Measurements from ENCODE around the gene SFXN2.
A peak's percentile ranks its signal among the peaks of the same experiment; 100 is the strongest.
"Not testable (repeated sequence)": the region's sequence is repeated elsewhere in the genome, so short reads cannot be mapped to it uniquely, and the experiment has no call there.

Gene SFXN2

DNA sequence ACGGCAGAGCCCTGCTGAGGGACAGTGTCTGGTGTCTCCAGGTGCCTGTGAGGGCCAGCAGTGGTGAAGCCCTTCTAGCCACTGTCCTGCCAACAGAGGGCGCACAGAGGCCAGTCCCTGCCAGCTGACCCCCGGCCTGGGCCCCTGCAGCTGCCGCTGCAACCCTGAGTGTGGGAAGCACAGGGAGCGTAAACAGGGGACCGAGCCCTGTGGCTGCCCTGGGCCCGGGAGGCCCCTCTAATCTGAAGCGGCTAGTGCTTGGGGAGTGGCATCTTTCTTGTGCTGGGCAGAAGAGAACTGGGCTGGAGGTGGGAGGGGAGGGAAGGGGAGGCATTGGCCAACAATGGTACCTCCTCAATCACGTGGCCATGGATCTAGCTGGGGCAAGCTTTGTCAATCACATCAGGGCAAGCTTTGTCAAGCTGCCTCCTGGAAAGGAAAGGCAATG is 35.6 kb upstream of the SFXN2 start:
- H3K27ac ChIP-seq, result no peak overlapping the region
- no peak for DNase-seq (ENCODE audit: low read depth, low spot score)

DNA sequence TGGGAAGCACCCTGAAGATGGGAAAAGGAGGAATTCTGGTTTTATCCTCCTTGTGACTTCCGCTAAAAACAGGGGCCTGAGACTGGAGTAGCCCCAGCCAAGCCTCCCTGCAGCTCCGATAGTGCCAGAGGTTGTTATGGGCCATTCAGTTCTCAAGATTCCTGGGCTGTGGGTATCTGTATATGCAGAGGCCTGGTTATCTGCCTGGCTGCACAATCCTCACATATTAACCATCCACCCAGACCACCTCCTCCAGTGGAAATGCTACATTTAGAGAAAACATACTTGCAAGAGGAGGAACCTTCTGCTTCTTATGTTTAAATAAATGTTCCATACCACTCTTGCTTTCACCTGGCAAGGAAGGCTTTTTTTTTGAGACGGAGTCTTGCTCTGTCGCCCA is 34.8 kb upstream of the SFXN2 start:
- H3K27ac ChIP-seq, result no peak overlapping the region
- no peak for DNase-seq (ENCODE audit: low read depth, low spot score)

DNA sequence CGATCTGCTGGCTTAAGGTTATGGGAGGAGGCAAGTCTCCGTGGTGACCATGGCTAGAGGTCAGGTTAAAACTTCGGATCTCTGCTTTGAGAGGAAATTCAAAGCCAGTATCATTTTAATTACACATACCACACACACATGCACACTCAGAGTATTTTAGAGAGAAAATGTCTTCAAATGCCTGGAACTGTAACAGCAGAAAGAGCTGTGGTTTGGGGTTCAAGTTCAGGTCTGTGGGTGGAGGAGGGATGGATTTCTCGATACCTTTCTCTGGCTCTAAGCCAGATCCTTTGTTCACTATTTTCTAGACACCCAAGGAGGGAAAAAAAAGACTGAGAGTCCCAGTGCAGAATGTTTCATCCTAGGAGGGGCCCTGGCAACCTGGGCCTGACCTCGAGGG is 32.7 kb upstream of the SFXN2 start:
- no peak for DNase-seq (ENCODE audit: low read depth, low spot score)
- no peak overlapping the region for H3K27ac ChIP-seq

DNA sequence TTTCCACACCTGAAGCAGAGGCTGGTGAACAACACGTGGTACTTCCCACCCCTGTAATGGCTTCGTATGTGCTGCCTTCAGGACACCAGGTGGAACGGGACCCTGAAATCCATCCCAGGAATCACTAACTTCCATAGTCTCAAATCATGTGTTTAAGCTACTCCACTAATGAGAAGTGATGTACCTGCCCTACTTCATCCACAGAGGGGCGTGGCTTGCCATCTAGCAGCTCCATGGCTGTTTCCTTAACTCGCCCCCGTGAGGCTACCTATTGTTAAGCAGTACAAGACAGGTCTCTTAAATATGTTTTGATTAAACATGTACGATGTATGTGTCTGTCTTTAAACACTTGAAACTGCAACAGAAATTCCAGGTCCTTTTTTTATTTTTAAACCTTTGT is 32.0 kb upstream of the SFXN2 start:
- no peak overlapping the region for H3K27ac ChIP-seq
- no peak for DNase-seq (ENCODE audit: low read depth, low spot score)

GRCh38 chr10:102682981-102683380 is 31.5 kb upstream of the SFXN2 start:
- no peak overlapping the region for H3K27ac ChIP-seq
- DNase-seq (ENCODE audit: low read depth, low spot score), result no peak

- no peak overlapping the region for H3K27ac ChIP-seq
- DNase-seq (ENCODE audit: low read depth, low spot score), result no peak
These were observed 30.7 kb upstream of the SFXN2 start for GRCh38 chr10:102683736-102684135.

DNA sequence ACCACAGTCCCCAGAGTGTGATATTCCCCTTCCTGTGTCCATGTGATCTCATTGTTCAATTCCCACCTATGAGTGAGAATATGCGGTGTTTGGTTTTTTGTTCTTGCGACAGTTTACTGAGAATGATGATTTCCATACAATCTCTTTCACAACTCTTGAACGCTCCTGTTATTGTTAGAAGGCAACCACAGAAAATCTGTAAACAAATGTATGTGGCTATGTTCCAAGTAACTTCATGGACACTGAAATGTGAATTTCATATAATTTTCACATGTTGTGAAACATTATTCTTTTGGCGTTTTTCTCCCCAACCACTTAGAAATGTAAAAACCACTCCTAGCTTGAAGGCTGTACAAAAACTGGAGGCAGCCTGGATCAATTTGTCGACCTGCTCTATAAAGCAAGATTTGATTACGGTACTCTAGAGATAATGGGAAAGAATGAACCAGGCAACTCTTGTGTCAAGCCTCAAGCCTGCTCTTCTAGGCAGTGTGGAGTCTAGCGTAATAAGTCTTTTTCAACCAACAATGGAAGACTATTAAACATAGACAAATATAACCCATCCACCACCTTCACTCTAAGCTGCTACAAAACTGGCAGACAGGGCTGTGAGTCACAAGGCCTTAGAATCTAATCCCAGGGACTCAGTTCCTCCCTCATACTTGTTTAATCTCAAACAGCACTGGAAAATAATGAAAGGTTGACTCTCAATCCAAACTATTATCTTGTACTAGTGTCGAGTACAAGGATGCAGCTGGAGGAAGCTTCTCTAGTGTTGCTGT is 23.0 kb upstream of the SFXN2 start:
- no peak for DNase-seq (ENCODE audit: low read depth, low spot score)
- H3K27ac ChIP-seq, result no peak overlapping the region

DNA sequence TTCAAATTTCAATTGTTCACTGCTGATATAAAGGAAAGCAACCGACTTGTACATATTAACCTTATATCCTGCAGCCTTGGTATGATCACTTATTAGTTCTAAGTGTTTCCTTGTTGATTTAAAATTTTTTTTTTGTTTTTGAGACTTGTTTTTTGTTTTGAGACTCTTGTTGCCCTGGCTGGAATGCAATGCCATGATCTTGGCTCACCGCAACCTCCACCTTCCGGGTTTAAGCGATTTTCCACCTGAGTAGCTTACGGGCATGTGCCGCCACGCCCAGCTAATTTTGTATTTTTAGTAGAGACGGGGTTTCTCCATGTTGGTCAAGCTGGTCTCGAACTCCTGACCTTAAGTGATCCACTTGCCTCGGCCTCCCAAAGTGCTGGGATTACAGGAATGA is 19.0 kb upstream of the SFXN2 start:
- not testable (repeated sequence) for DNase-seq (ENCODE audit: low read depth, low spot score); H3K27ac ChIP-seq

DNA sequence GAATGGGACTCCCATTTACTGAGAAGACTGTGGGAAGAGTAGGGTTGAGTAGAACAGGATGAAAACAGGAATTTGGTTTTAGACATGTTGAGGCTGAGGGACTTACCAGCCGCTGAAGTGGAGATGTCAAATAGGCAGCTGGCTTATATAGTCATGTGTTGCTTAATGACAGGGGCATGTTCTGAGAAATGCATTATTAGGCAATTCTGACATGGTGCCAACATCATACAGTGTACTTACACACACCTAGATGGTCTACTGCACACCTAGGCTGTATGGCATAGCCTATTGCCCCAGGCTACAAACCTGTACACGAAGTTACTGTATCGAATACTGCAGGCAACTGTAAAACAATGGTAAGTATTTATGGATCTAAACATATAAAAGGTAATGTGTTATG is 17.7 kb upstream of the SFXN2 start:
- no peak overlapping the region for H3K27ac ChIP-seq
- DNase-seq (ENCODE audit: low read depth, low spot score), result no peak

GRCh38 chr10:102698894-102699293 is 15.5 kb upstream of the SFXN2 start:
- DNase-seq (ENCODE audit: low read depth, low spot score), result no peak
- H3K27ac ChIP-seq, result no peak overlapping the region

DNA sequence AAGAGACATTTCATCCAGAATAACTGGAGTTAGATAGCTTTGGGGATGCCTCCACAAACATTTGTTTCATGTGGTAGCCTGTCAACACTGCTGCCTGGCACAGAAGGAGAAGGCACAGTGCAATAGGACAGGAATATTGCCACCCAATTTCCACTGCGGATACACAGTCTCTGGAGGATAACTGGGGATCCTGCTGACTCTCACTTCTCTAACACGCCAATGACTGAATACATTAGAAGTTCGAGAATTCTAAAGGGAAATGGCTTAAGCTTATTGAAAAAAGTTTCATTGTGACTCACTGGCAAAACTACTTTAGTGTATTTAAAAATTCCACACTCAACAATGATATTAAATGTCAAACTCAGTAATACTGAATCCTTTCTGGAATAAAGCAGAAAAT is 13.2 kb upstream of the SFXN2 start:
- DNase-seq (ENCODE audit: low read depth, low spot score), result no peak
- no peak overlapping the region for H3K27ac ChIP-seq

GRCh38 chr10:102701796-102702195 is 12.6 kb upstream of the SFXN2 start:
- no peak overlapping the region for H3K27ac ChIP-seq
- DNase-seq (ENCODE audit: low read depth, low spot score), result no peak

- no peak overlapping the region for H3K27ac ChIP-seq
- DNase-seq (ENCODE audit: low read depth, low spot score), result no peak
These were observed 11.7 kb upstream of the SFXN2 start for GRCh38 chr10:102702742-102703141.

DNA sequence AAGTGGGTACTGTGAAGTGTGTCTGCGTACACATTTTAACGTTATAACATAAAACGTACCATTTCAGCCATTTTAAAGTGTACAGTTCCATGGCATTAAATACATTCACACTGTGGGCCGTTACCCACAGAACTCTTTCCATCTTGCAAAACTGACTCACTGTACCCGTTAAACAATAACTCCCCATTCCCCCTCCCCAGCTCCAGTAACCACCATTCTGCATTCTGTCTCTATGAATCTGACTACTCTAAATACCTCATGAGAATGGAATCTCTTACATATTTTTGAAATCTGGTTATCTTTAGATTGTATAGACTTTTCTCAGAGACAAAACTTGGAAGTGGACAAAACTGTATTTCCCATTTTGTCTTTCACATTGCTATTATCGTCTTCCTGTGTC is 9.5 kb upstream of the SFXN2 start:
- H3K27ac ChIP-seq, result no peak overlapping the region
- DNase-seq (ENCODE audit: low read depth, low spot score), result no peak

DNA sequence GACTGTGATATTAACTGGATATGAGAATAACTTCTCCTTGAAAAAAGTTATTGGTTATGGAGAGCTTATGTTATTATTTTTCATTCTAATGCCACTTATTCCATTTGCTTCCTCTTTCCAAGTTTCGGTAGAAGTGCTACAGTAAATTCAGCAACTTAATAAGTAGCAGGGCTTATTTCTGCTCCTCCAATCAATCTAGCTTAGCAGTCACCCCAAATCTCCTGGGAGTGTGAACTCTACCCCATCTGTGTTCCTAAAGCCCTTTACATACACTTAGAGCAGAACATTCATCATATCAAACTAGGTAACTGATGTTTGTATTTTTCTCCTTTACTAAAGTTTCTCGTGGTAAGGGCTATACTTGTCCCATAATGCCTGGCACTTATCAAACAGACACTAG is 8.9 kb upstream of the SFXN2 start:
- DNase-seq (ENCODE audit: low read depth, low spot score), result no peak
- no peak overlapping the region for H3K27ac ChIP-seq

- no peak for DNase-seq (ENCODE audit: low read depth, low spot score)
- no peak overlapping the region for H3K27ac ChIP-seq
These were observed 3.8 kb upstream of the SFXN2 start for GRCh38 chr10:102710609-102711008.

DNA sequence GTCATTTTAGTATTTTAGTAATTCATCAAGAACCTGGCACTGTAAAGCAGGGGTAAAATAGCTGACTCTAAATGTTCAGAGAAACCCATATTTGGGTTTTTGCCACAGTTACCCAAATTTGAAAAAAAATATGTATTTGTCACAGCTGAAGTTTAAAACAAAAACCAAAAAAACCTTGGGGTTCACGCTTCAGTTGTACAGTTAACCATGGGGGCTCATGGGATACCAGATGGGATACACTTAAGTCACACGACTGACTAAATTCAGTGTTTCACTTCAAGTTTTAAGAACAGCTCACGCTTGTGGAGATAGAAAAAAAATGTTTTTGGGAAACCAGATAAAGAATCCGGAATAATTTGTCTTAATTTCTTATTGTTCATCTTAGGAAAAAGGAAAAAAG is 2.3 kb upstream of the SFXN2 start:
- H3K27ac ChIP-seq, result no peak overlapping the region
- DNase-seq (ENCODE audit: low read depth, low spot score), result no peak

GRCh38 chr10:102712843-102713538 is 1.4 kb upstream of the SFXN2 start:
- H3K27ac ChIP-seq, result peak overlapping the region; percentile 17
- DNase-seq (ENCODE audit: low read depth, low spot score), result no peak

DNA sequence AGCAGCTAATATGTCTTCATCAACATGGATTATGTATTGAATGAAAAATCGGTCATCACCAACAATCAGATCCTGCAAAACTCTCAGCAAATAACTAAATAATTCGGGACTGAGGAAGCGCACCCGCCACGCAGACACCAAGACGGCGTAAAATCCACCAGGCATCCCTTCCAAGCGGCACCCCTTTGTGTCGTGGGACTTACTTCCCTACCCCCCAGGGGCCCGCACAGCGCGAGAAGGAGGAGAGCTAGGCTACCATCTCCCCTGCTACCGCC is 960 bp upstream of the SFXN2 start:
- H3K27ac ChIP-seq, result peak overlapping the region; percentile 17
- no peak for DNase-seq (ENCODE audit: low read depth, low spot score)

DNA sequence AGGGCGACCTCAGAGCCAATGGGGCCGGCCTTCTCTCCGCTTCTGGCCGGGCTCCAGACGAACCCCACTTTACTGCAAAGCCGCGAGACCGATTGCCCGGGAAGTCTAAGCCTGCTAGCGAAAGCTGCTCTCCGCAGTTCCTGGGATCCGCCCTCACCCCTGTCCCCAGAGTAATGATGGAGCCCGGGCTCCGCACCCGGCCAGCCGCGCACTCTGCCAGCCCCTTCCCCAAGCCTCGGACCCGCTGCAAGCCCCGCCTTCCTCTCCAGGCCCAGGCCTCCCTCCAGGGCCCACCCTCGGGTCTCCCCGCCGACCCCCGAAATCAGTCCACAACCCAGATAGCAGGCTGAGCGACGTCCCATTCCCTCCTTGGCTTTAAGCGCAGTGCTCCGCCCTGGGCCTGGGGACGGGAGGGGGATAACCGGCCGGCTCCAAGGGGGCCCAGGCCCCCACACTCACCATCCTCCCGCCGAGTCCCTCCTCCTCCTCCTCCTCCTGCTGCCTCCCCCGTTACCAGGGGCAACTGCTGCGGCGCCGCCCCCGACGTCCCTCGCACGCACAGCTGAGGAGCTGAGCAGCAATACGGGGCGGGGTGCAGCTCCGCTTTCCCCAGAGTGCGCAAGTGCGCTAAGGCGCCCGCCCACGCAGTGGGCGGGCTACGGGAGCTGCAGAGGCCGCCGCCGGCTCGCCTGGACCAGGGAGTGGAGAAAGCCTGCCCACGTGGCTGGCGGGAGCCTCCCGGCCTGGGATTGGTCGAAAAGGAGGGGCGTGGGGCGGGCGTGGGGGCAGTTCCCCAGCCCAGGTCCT is 419 bp upstream of the SFXN2 start, which contains the start of gene ARL3:
ARL3 (minus strand) TSS at position 584 of the 807 bp plus-strand sequence; CDS start at position 462, 122 bp downstream.
- peak; percentile 80 for DNase-seq (ENCODE audit: low read depth, low spot score)
- H3K27ac ChIP-seq, result peak within 1 kb of the TSS; percentile 17

DNA sequence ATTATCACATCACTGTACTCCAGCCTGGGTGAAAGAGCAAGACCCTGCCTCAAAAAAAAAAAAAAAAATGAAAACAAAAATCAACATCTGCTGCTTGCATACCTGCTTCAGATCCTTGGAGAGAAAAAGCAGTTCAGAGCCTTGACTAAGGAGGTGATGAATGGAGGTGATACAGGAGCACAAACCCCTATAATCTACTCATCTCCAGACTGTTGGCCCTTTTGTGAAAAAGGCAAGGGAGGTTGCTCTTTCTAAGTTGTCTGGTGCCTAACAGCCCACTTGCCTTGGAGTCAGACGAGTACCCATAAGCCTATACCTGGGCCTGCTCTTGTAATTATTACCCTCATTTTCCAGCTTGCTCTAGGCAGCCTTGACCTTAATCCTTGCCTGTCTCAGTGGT is 1.4 kb downstream of the SFXN2 start:
- DNase-seq (ENCODE audit: low read depth, low spot score), result no peak
- no peak overlapping the region for H3K27ac ChIP-seq

Measured in epithelial cell of prostate (primary cell).